Prostate gland (tissue), 2 donors: ENCODE data around the gene NFKB1. TPM values are rescaled to one million over a fixed set of nuclear protein-coding genes. Genes with fewer than 3 reads are reported as not detected.

Source experiments
- DNase-seq: peaks from one replicate; pipeline ENCODE4 v3.0.0-alpha.2; 2019; ENCODE audit warnings: low spot score
- H3K27ac ChIP-seq, 2 donors: fragments of 200-600 bp; sonication (generic); 2 replicates each; pipeline ENCODE4 v1.5.1; 2017 to 2019
- H3K27me3 ChIP-seq: fragments of 200-600 bp; sonication (generic); replicated peaks from 2 replicates; pipeline ENCODE4 v1.5.1; 2019; ENCODE audit not compliant: insufficient read depth
- H3K36me3 ChIP-seq, 2 donors: fragments of 200-600 bp; sonication (generic); 1 replicate in 1 of 2; 2 replicates in 1 of 2; pipeline versions ENCODE4 v1.5.1 to v1.8.1; 2017 to 2019
- H3K4me1 ChIP-seq: fragments of 200-600 bp; sonication (generic); replicated peaks from 2 replicates; pipeline ENCODE4 v1.5.1; 2019
- H3K4me3 ChIP-seq, 2 donors: fragments of 200-600 bp; sonication (generic); 2 replicates each; pipeline ENCODE4 v1.5.1; 2017 to 2019
- H3K9me3 ChIP-seq: fragments of 200-600 bp; sonication (generic); 2 replicates; pipeline ENCODE4 v1.5.1; 2017
- CTCF ChIP-seq, 4 experiments: fragments of 200-600 bp in 2 of 4; fragments of 450-650 bp in 2 of 4; sonication (generic) in 2 of 4; IDR thresholded peaks; 1 replicate in 3 of 4; 2 replicates in 1 of 4; pipeline ENCODE4 v1.5.1; 2016 to 2019; ENCODE audit warnings: antibody characterized with exemption in 4 of 4, mild to moderate bottlenecking in 2 of 4, moderate library complexity in 2 of 4
- POLR2A ChIP-seq: fragments of 450-650 bp; IDR thresholded peaks from one replicate; pipeline ENCODE4 v1.6.1; 2016; ENCODE audit warnings: antibody characterized with exemption, mild to moderate bottlenecking
- POLR2AphosphoS5 ChIP-seq: sonication (generic); formaldehyde crosslinking; IDR thresholded peaks from one replicate; pipeline ENCODE4 v1.6.1; 2017; ENCODE audit warnings: antibody characterized with exemption
- WGBS: methylation state at CpG from one replicate; pipeline ENCODE4 v1.1.5; 2018; 5-methylcytosine and 5-hydroxymethylcytosine counted together
- intact Hi-C: fragments of 100-400 bp; cut with DNase I; formaldehyde crosslinking; loops from one replicate; pipeline ENCODE4 v1.14.2; 2022
- total RNA-seq, 2 donors: library from RNA; depleted of rRNA; stranded (reverse); fragments of >200 nt; gene quantifications; one replicate each; pipeline ENCODE4 v1.1.0, GENCODE V29; 2016

Gene NFKB1
- total RNA-seq, 2 donors from 2014 or later = 32.3 to 35.4 TPM

GRCh38 chr4:102578270-102578669, 77.1 kb downstream of the NFKB1 start:
- TF ChIP-seq POLR2A = no peak
- no peak for TF ChIP-seq POLR2AphosphoS5
- no peak for TF ChIP-seq CTCF (IDR thresholded peaks at IDR 0.05)
- no peak overlapping the region for H3K4me3 ChIP-seq
- intact Hi-C loops = no loop called here
- peaks cover 6% of the 10 kb centered on the region for H3K4me1 ChIP-seq
- no peaks in the 10 kb centered on the region for H3K9me3 ChIP-seq
- H3K27me3 ChIP-seq = no peaks in the 10 kb centered on the region
- DNase-seq = no peak
- H3K36me3 ChIP-seq = no peaks in the 10 kb centered on the region
- 87% methylated on average over 3 of the region's 3 CpGs for WGBS
- no peak overlapping the region for H3K27ac ChIP-seq

GRCh38 chr4:102578819-102579218, 77.7 kb downstream of the NFKB1 start:
- H3K27me3 ChIP-seq = no peaks in the 10 kb centered on the region
- no peaks in the 10 kb centered on the region for H3K9me3 ChIP-seq
- intact Hi-C loops = no loop called here
- no peak overlapping the region for H3K4me3 ChIP-seq
- H3K36me3 ChIP-seq = no peaks in the 10 kb centered on the region
- peaks cover 6% of the 10 kb centered on the region for H3K4me1 ChIP-seq
- no peak for TF ChIP-seq POLR2AphosphoS5
- TF ChIP-seq CTCF (IDR thresholded peaks at IDR 0.05) = no peak
- no peak for TF ChIP-seq POLR2A
- H3K27ac ChIP-seq = no peak overlapping the region
- DNase-seq = no peak
- WGBS = 83% methylated on average over 8 of the region's 8 CpGs

GRCh38 chr4:102579794-102580462, 78.8 kb downstream of the NFKB1 start:
- no peaks in the 10 kb centered on the region for H3K36me3 ChIP-seq
- H3K9me3 ChIP-seq = no peaks in the 10 kb centered on the region
- H3K27ac ChIP-seq = no peak overlapping the region
- H3K4me1 ChIP-seq = peaks cover 6% of the 10 kb centered on the region
- no peak for TF ChIP-seq CTCF (IDR thresholded peaks at IDR 0.05)
- TF ChIP-seq POLR2A = no peak
- TF ChIP-seq POLR2AphosphoS5 = no peak
- intact Hi-C loops = no loop called here
- no peaks in the 10 kb centered on the region for H3K27me3 ChIP-seq
- H3K4me3 ChIP-seq = no peak overlapping the region
- 78% methylated on average over 2 of the region's 2 CpGs for WGBS
- no peak for DNase-seq

GRCh38 chr4:102580463-102580842, 79.3 kb downstream of the NFKB1 start:
- no peaks in the 10 kb centered on the region for H3K9me3 ChIP-seq
- WGBS = 80% methylated on average over 1 of the region's 1 CpG
- no peaks in the 10 kb centered on the region for H3K36me3 ChIP-seq
- DNase-seq = no peak
- H3K27me3 ChIP-seq = no peaks in the 10 kb centered on the region
- intact Hi-C loops = no loop called here
- H3K27ac ChIP-seq = no peak overlapping the region
- H3K4me1 ChIP-seq = peaks cover 6% of the 10 kb centered on the region
- no peak overlapping the region for H3K4me3 ChIP-seq
- TF ChIP-seq POLR2A (no peak), POLR2AphosphoS5 (no peak)

GRCh38 chr4:102584091-102584490, 82.9 kb downstream of the NFKB1 start:
- 94% methylated on average over 1 of the region's 1 CpG for WGBS
- no peaks in the 10 kb centered on the region for H3K27me3 ChIP-seq
- no peaks in the 10 kb centered on the region for H3K9me3 ChIP-seq
- intact Hi-C loops = no loop called here
- TF ChIP-seq POLR2A (no peak), CTCF (IDR thresholded peaks at IDR 0.05) (no peak), POLR2AphosphoS5 (no peak)
- no peaks in the 10 kb centered on the region for H3K36me3 ChIP-seq
- no peak overlapping the region for H3K27ac ChIP-seq
- H3K4me1 ChIP-seq = no peaks in the 10 kb centered on the region
- no peak overlapping the region for H3K4me3 ChIP-seq
- DNase-seq = no peak
